Activated CD4-positive, alpha-beta T cell treated with anti-CD3 and anti-CD28 coated beads, Interleukin-2, amount 50 U/mL, for 24 hours (primary cell): ENCODE data around the gene KRTAP10-9.
"Not testable (repeated sequence)": the region's sequence is repeated elsewhere in the genome, so short reads cannot be mapped to it uniquely, and the experiment has no call there.

ENCODE experiments used
- DNase-seq, 2 donors: peaks; one replicate each; pipeline ENCODE4 v3.0.0-alpha.2; 2020; ENCODE audit warnings: low read depth in 1 of 2, low spot score in 1 of 2

The KRTAP10-9 gene

DNA sequence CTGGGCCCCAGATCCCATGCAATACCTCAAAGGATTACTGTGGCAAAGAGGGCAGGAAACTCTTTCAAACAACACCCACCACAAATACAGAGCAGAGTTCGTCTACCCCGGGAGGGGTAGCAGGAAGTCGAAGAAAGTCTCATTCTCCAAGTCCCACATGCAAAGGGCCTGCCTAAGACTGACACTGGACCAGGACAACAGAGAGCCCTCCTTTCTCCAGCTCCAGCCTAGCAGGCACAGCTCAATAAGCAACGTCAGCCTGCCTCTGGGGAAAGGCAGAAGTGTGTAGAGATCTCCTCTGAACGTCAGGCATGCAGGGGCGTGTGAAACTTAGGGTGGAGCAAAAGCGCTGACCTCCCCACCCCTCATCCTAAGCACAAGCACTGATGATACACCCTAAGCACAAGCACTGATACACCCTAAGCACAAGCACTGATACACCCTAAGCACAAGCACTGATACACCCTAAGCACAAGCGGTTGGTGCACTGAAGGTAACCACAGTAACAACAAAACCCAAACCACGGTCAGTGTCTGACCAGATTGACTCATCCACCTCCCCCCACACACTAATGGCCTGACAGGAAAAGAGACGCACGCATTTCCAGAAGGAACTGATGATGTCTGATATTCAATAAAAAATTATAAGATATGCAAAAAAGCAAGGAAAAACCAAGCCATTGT is 32.2 kb downstream of the KRTAP10-9 start:
- no peak for DNase-seq

DNA sequence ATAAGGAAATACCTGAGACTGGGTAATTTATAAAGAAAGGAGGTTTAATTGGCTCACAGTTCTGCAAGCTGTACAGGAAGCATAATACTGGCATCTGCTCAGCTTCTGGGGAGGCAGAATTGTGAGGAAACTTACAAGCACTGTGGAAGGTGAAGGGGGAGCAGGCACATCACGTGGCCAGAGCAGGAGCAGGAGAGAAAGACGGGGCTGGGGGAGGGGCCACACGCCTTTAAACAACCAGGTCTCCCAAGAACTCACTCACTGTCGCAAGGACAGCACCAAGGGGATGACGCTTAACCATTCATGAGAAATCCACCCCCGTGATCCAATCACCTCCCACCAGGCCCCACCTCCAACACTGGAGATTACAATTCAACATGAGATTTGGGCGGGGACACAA is 34.7 kb downstream of the KRTAP10-9 start:
- not testable (repeated sequence) for DNase-seq

DNA sequence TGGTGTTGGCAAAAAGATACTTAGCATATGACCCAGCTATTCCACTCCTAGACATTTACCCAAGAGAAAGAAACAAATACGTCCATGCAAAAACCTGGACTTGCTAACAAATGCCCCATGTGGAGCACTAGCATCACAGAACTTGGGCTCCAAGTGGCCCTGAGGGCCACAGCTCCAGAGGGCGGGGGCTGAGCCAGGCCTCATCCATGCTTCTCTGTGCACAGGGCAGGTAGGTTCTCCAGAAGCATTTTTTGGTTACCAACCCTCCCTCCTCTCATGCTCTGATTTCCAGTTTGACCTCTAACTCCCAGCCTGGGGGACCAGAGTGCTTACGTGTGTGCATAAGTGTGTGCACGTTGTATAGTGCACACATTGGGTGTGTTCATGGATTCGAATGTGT is 37.8 kb downstream of the KRTAP10-9 start:
- no peak for DNase-seq

DNA sequence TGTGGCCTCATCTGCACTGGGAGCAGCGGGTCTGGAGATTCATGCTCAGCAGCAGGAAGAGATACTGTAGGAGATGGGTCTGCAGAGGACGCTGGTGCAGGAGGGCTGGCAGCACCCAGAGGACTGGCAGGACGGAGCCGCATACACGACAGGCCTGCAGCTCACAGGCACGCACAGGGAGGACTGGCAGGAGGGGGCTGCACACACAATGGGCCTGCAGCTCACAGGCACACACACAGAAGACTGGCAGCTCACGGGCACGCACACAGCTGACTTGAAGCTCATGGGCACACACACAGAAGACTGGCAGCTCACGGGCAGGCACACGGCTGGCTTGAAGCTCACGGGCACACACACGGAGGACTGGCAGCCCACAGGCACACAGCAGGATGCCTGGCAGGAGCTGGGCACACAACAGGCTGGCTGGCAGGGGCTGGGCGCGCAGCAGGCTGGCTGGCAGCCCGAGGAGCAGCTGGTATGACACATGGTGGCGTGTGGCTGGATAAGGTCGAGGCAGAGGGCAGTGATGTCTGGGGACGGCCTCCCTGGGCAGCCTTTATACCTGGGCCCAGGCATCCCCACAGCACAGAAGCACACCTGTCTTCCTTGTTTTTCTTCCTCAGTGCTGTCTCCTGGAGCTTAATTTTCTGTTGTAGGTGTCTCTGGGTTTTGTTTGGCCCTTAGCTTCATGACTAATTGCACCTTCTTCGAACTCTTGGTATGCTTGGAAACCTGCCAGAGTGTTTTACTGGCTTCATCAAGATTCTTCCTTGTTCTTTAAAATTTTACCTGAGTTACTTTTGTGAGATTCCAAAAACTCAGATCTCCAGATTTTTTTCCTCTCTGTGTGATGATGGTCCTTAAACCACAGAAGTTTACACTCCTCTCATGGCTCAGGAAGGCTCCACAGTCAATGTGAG is 39.8 kb downstream of the KRTAP10-9 start, which contains the start of gene KRTAP12-2:
Gene KRTAP12-2 (minus strand): TSS at position 527 of the 920 bp plus-strand sequence. CDS start 41 bp downstream, at position 486.
- no peak for DNase-seq

DNA sequence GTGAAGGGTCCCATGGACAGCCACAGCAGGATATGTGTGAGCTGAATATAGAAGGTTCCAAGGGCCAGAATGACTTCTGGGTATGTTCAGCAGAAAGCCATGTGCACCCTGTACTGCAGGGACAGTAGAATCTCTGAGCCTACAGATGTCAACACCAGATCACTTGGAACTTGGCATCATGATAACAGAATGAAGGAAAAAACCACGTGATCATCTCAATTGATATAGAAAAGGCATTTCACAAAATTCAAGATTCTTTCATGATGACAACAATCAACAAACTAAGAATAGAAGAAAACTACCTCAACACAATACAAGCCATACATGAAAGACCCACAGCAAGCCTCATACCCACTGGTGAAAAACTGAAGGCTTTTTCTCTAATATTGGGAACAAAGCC is 40.7 kb downstream of the KRTAP10-9 start:
- DNase-seq, result no peak

GRCh38 chr21:44670642-44671432 is 43.9 kb downstream of the KRTAP10-9 start:
- no peak for DNase-seq

DNA sequence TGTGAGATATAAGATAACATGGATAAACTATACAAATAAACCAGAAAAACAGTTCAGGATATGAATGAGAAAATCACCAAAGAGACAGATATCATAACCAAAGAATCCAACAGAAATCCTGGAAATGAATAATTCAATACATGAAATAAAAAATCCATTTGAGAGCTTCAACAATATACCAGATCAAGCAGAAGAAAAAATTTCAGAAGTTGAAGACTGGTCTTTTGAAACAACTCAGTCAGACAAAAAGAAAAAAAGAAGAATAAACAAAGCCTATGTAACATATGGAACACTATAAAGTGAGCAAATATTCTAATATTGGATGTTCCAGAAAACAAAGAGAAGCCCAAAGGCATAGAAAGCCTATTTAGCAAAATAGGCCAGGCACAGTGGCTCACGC is 45.0 kb downstream of the KRTAP10-9 start:
- DNase-seq, result no peak

GRCh38 chr21:44677881-44678280 is 51.0 kb downstream of the KRTAP10-9 start:
- DNase-seq, result no peak
